ENCODE measurements around the gene AXDND1. TPM values are rescaled to one million over a fixed set of nuclear protein-coding genes. Genes with fewer than 3 reads are reported as not detected.

AXDND1 gene, protein sequence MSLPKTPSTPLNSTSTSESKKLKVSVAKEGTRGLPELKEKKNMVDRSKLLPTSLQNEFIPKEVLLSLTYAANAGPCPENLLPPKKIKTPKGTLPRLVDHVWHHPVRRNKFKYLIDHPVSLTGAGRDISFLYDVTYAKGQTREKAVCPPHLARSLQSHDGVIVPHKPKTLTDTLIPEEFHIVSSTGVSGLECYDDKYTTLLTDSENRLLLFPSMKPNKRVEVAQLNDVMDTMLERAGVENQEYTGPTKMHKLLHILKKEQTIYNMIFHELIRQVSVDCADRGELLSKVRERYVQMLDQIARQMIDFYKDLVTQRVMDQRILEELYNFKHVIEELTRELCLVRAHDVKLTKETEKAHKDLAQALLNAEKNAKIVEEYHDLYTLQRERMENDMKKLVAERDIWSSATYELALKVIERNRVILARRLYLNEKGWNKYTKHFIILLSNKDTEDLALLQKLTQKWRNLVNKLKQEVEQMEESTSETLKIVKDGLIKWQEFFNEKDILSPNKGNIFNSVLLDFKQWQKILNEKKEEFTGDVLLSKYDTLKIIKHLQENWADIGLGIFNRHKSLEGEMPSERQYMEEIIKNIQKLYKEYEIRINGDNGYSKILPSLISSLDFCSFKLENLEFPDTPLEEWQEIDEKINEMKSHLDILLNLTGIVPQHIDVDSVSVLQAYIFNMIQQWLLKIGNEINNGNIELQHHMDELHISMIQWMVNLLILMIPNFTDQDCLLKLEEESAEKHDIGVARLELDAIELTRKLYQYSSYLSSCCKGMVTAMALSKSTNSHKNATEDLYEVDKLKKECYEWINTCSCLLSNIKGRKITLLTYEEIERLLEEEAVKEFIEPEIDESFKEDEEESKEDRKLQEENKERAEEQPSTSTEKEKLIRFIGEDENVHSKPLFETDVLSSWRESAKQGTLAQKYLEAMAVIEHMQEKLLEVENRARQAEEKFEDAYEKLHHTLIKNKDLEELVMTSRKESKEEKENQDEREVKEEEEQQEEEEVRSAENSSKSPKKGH
- total RNA-seq, result 10 to 100 TPM in 1 of 5 donors, 1 to 10 TPM in 2, not detected in 2; 1.2 to 18.4 (median 3.2) TPM
- polyA plus RNA-seq, result 1 to 10 TPM in 2 of 3 donors, under 1 TPM in 1; 0.55 to 8.1 (median 2.1) TPM
- long read RNA-seq, donor 1, result 0 reads
- long read RNA-seq, donor 2, result 0 reads
- long read RNA-seq, donor 3, result 0 reads
- long read RNA-seq, donor 4, result 0 reads
- long read RNA-seq, donor 5, result 0 reads
- long read RNA-seq, donor 6, result 0 reads
- long read RNA-seq, donor 7, result 0 reads
- long read RNA-seq, donor 8, result 0 reads
- long read RNA-seq, donor 9, result 0 reads
- long read RNA-seq, donor 10, result 0 reads

- Histone ChIP-seq H3K4me1 (peaks cover 5 to 10% (median 8%) of the 10 kb centered on the region in 4 donors), H3K27ac (peak within 1 kb of the TSS; percentile 92 to 96 (median 93)), H3K4me3 (peak within 1 kb of the TSS; percentile 58 to 79 (median 66)), H3K9me3 (no peaks in the 10 kb centered on the region), H3K27me3 (no peaks in the 10 kb centered on the region), H3K36me3 (no peaks in the 10 kb centered on the region)
- TF ChIP-seq CTCF (IDR thresholded peaks at IDR 0.05) (peak in 1 of 7 experiments; percentile 5), POLR2AphosphoS5 (IDR thresholded peaks at IDR 0.05) (peak in 2 of 3 donors; percentile 60 to 77), EP300 (IDR thresholded peaks at IDR 0.05) (no peak)
- 6 to 9% (median 8%) methylated on average over 34 to 43 of the region's 43 CpGs for whole genome bisulfite sequencing, 5 donors
- intact Hi-C loops (cut with DNase I; ENCODE audit: low total_unique reads), result loop anchor here (5.0 to 10.0 kb wide), 3 partner anchors 71 to 283 kb away; partner anchors contain the start of genes SOAT1 and TOR3A
- peak; percentile 82 to 96 for DNase-seq
These were observed at the start of gene AXDND1 for GRCh38 chr1:179365342-179366092. Gene AXDND1 (plus strand): TSS chr1:179365971. CDS start chr1:179366510, 539 bp downstream.

DNA sequence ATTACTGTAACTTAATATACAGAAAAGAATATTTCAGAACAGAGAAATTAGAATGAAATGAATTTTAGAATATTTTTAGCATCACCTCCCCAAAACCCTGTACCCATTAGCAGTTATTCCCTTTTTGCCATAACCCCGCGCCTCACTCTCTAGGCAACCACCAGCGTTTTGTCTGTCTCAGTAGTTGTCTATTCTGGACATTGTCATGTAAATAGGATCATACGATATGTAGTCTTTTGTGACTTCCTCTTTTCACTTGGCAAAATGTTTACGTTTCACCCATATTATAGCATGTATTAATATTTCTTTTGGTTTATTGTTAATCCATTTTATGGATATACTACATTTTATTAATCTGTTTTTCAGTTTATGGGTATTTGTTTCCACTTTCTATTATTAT lies 47.3 kb upstream of the AXDND1 start:
- no peak for TF ChIP-seq POLR2A (IDR thresholded peaks at IDR 0.05)
- TF ChIP-seq CTCF (IDR thresholded peaks at IDR 0.05), result no peak
- no peak for TF ChIP-seq EP300 (IDR thresholded peaks at IDR 0.05)
- no peak for TF ChIP-seq POLR2AphosphoS5 (IDR thresholded peaks at IDR 0.05)
- Histone ChIP-seq H3K9me3 (no peaks in the 10 kb centered on the region), H3K36me3 (peaks cover 0 to 36% (median 18%) of the 10 kb centered on the region in 4 donors), H3K27ac (no peak overlapping the region), H3K4me1 (peaks cover 0 to 8% (median 4%) of the 10 kb centered on the region in 4 donors), H3K4me3 (no peak overlapping the region), H3K27me3 (no peaks in the 10 kb centered on the region)
- intact Hi-C loops (cut with DNase I; ENCODE audit: low total_unique reads), result no loop called here
- no peak for DNase-seq
- 85 to 88% (median 85%) methylated on average over 5 of the region's 5 CpGs for WGBS, 5 donors

GRCh38 chr1:179321533-179322216 lies 44.1 kb upstream of the AXDND1 start:
- H3K9me3 ChIP-seq, result no peaks in the 10 kb centered on the region
- no peak for TF ChIP-seq POLR2AphosphoS5 (IDR thresholded peaks at IDR 0.05)
- TF ChIP-seq EP300 (IDR thresholded peaks at IDR 0.05), result no peak
- TF ChIP-seq POLR2A (IDR thresholded peaks at IDR 0.05), result no peak
- TF ChIP-seq CTCF (IDR thresholded peaks at IDR 0.05), result no peak
- intact Hi-C loops (cut with DNase I; ENCODE audit: low total_unique reads), result no loop called here
- H3K36me3 ChIP-seq, result peaks cover 0 to 44% (median 33%) of the 10 kb centered on the region in 4 donors
- no peak overlapping the region for H3K27ac ChIP-seq
- peaks cover 0 to 8% (median 4%) of the 10 kb centered on the region in 4 donors for H3K4me1 ChIP-seq
- no peaks in the 10 kb centered on the region for H3K27me3 ChIP-seq
- WGBS, 5 donors, result 97 to 99% (median 98%) methylated on average over 5 of the region's 5 CpGs
- no peak for DNase-seq
- no peak overlapping the region for H3K4me3 ChIP-seq

Data from stomach (tissue), 19 donors.